Endodermal cell (in vitro differentiated cells): ENCODE results near the gene MLKL. TPM values are rescaled to one million over a fixed set of nuclear protein-coding genes. Genes with fewer than 3 reads are reported as not detected.
A peak's percentile ranks its signal among the peaks of the same experiment; 100 is the strongest.

ENCODE experiments used
- DNase-seq: peaks from one replicate; pipeline ENCODE4 v3.0.0-alpha.2; 2017
- H3K27ac ChIP-seq: 2 replicates; pipeline ENCODE4 v1.5.1; 2013; ENCODE audit warnings: mild to moderate bottlenecking, low read depth, low read length, moderate library complexity
- H3K27me3 ChIP-seq: 2 replicates; pipeline ENCODE4 v1.6.1; 2013; ENCODE audit warnings: mild to moderate bottlenecking, low read length, moderate library complexity; ENCODE audit not compliant: insufficient read depth, control insufficient read depth, poor library complexity, severe bottlenecking
- H3K36me3 ChIP-seq: 2 replicates; pipeline ENCODE4 v1.7.0; 2013; ENCODE audit warnings: mild to moderate bottlenecking, low read length, moderate library complexity; ENCODE audit not compliant: control insufficient read depth, insufficient read depth
- H3K4me1 ChIP-seq: one replicate; pipeline ENCODE4 v1.7.0; 2013; ENCODE audit warnings: low read length; ENCODE audit not compliant: control insufficient read depth, insufficient read depth
- H3K4me3 ChIP-seq: 2 replicates; pipeline ENCODE4 v1.5.1; 2013; ENCODE audit warnings: mild to moderate bottlenecking, low read length, moderate library complexity
- H3K9ac ChIP-seq: 2 replicates; pipeline ENCODE4 v1.6.1; 2013; ENCODE audit warnings: mild to moderate bottlenecking, low read length, moderate library complexity; ENCODE audit not compliant: poor library complexity, severe bottlenecking; ENCODE audit errors: extremely low read depth
- H3K9me3 ChIP-seq: 2 replicates; pipeline ENCODE4 v1.6.1; 2013; ENCODE audit warnings: mild to moderate bottlenecking, low read length, moderate library complexity; ENCODE audit not compliant: control insufficient read depth
- H3K27ac Mint-ChIP-seq: 2 replicates; pipeline ENCODE4 v1.8.0; 2020; ENCODE audit warnings: mixed read lengths
- H3K27me3 Mint-ChIP-seq: 2 replicates; pipeline ENCODE4 v1.8.0; 2021; ENCODE audit warnings: mild to moderate bottlenecking, mixed read lengths; ENCODE audit not compliant: insufficient read depth
- H3K36me3 Mint-ChIP-seq: 2 replicates; pipeline ENCODE4 v1.8.0; 2020; ENCODE audit warnings: low read depth, mixed read lengths
- H3K4me1 Mint-ChIP-seq: 2 replicates; pipeline ENCODE4 v1.8.0; 2020; ENCODE audit warnings: mixed read lengths
- H3K4me3 Mint-ChIP-seq: 2 replicates; pipeline ENCODE4 v1.8.0; 2020; ENCODE audit warnings: mild to moderate bottlenecking, moderate library complexity, mixed read lengths
- H3K9me3 Mint-ChIP-seq: 2 replicates; pipeline ENCODE4 v1.8.0; 2020; ENCODE audit warnings: mild to moderate bottlenecking, mixed read lengths
- CTCF ChIP-seq: fragments of 200-600 bp; sonication (generic); conservative IDR thresholded peaks from 2 replicates; pipeline ENCODE4 v1.5.0; 2021; ENCODE audit warnings: antibody characterized with exemption, mild to moderate bottlenecking
- WGBS, 2 experiments: methylation state at CpG; one replicate each; pipeline versions ENCODE4 v1.1.5 to v1.1.7; 2013; ENCODE audit warnings: missing lambda C conversion rate in 2 of 2, mixed read lengths in 1 of 2; ENCODE audit not compliant: insufficient coverage in 1 of 2, insufficient read length in 1 of 2; 5-methylcytosine and 5-hydroxymethylcytosine counted together
- total RNA-seq, 2 donors: library from RNA; stranded (reverse); fragmentation: NEBNext Ultra II Directional in 1 of 2; extraction: Animal tissue kit (Norgen Biotek cat#: 25700) in 1 of 2; gene quantifications; 2 replicates in 1 of 2; 3 replicates in 1 of 2; pipeline ENCODE4 v1.2.1, GENCODE V29; 2021

The MLKL gene
- total RNA-seq, 2 donors from 2014 or later = 0.22 to 1.3 TPM

DNA sequence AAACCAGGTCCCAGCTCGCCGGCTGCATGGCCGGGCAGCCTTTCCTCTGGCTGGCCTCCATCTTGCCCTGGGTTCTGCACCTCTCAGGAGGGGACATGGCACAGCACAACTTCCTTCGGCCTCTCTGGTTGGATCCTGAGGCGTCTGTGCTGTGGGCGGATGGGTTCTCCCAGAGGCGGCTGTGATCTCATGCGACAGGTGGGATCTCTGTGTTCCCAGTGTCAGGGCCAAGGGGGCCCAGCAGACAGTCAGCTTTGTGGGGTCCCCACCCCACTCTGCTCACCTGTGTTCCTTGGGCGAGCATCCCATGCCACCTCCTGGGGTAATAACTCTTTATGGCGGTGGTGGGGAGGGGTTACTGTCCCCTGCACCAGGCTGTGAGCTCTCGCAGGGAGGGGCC lies 38.2 kb upstream of the MLKL start:
- H3K4me1 Mint-ChIP-seq = peaks cover 36% of the 10 kb centered on the region

GRCh38 chr16:74738113-74738541 lies 37.5 kb upstream of the MLKL start:
- Histone ChIP-seq H3K27ac (no peak overlapping the region), H3K27me3 (no peaks in the 10 kb centered on the region), H3K36me3 (no peaks in the 10 kb centered on the region), H3K4me3 (no peak overlapping the region), H3K9me3 (no peaks in the 10 kb centered on the region), H3K9ac (no peak overlapping the region), H3K4me1 (peaks cover 35% of the 10 kb centered on the region)
- Mint-ChIP-seq H3K4me3 (no peak overlapping the region), H3K27ac (no peak overlapping the region), H3K9me3 (no peaks in the 10 kb centered on the region), H3K36me3 (no peaks in the 10 kb centered on the region), H3K4me1 (peaks cover 36% of the 10 kb centered on the region), H3K27me3 (peaks cover 27% of the 10 kb centered on the region)
- 44 to 81% methylated on average over 1 to 10 of the region's 10 CpGs for WGBS, 2 experiments
- DNase-seq = peak; percentile 61
- TF ChIP-seq CTCF = no peak

More for the DNA sequence above, 38.2 kb upstream of the MLKL start:
- Histone ChIP-seq H3K27me3 (no peaks in the 10 kb centered on the region), H3K27ac (no peak overlapping the region), H3K9ac (no peak overlapping the region), H3K4me3 (no peak overlapping the region), H3K9me3 (no peaks in the 10 kb centered on the region), H3K4me1 (peaks cover 39% of the 10 kb centered on the region), H3K36me3 (no peaks in the 10 kb centered on the region)
- Mint-ChIP-seq H3K9me3 (no peaks in the 10 kb centered on the region), H3K36me3 (no peaks in the 10 kb centered on the region), H3K27me3 (peaks cover 25% of the 10 kb centered on the region), H3K4me3 (no peak overlapping the region), H3K27ac (no peak overlapping the region)
- no peak for TF ChIP-seq CTCF
- no peak for DNase-seq
- 93 to 95% methylated on average over 8 to 11 of the region's 11 CpGs for WGBS, 2 experiments

DNA sequence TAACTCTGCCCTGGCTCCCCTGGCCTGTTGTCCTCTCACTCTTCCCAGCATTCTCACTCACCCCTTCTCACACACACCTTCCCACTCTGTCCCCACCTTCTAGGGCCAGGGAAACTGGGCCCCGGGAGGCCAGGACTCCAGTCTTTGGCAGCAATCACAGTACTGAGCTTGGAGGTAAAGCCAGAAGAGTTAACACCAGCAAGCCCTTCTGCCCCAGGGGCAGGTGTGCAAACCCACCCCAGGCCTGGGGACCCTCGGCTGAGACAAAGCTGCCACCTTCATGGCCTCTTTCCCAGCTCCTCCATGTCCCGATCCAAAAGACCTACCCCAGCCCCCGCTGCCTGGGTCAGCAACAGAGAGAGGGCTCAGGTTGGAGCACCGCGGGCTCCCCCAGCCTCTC lies 36.9 kb upstream of the MLKL start:
- Mint-ChIP-seq H3K9me3 (no peaks in the 10 kb centered on the region), H3K4me1 (peaks cover 36% of the 10 kb centered on the region), H3K27ac (peak overlapping the region; percentile 35), H3K36me3 (no peaks in the 10 kb centered on the region), H3K27me3 (peaks cover 27% of the 10 kb centered on the region), H3K4me3 (no peak overlapping the region)
- peak; percentile 49 for DNase-seq
- no peaks in the 10 kb centered on the region for H3K36me3 ChIP-seq
- TF ChIP-seq CTCF = no peak
- no peak overlapping the region for H3K4me3 ChIP-seq
- WGBS, 2 experiments = 79 to 86% methylated on average over 5 to 6 of the region's 6 CpGs
- H3K9ac ChIP-seq = no peak overlapping the region
- peaks cover 35% of the 10 kb centered on the region for H3K4me1 ChIP-seq
- H3K9me3 ChIP-seq = no peaks in the 10 kb centered on the region
- no peak overlapping the region for H3K27ac ChIP-seq
- H3K27me3 ChIP-seq = no peaks in the 10 kb centered on the region
